Neutrophil (primary cell): ENCODE data around the gene ZNF335.

ENCODE experiments used
- H3K27ac ChIP-seq: fragments of 200-600 bp; sonication (generic); 2 replicates; pipeline ENCODE4 v1.5.1; 2016; ENCODE audit warnings: mild to moderate bottlenecking, moderate library complexity
- H3K27me3 ChIP-seq: fragments of 200-600 bp; sonication (generic); 2 replicates; pipeline ENCODE4 v1.6.0; 2016; ENCODE audit warnings: mild to moderate bottlenecking
- H3K36me3 ChIP-seq: fragments of 200-600 bp; sonication (generic); 2 replicates; pipeline ENCODE4 v1.5.1; 2017
- H3K4me1 ChIP-seq, 2 experiments: fragments of 200-600 bp in 1 of 2; sonication (generic) in 1 of 2; 1 replicate in 1 of 2; 2 replicates in 1 of 2; pipeline versions ENCODE4 v1.5.1 to v1.6.1; 2013 to 2016; ENCODE audit warnings: low read depth in 1 of 2, low read length in 1 of 2, mild to moderate bottlenecking in 1 of 2, moderate library complexity in 1 of 2; ENCODE audit not compliant: control insufficient read depth in 1 of 2, insufficient read depth in 1 of 2
- H3K4me3 ChIP-seq, 2 experiments: fragments of 200-600 bp in 1 of 2; sonication (generic) in 1 of 2; 1 replicate in 1 of 2; 2 replicates in 1 of 2; pipeline ENCODE4 v1.5.1; 2013 to 2016; ENCODE audit warnings: low read depth in 1 of 2, low read length in 1 of 2, mild to moderate bottlenecking in 1 of 2, moderate library complexity in 1 of 2
- H3K9me3 ChIP-seq: fragments of 200-600 bp; sonication (generic); 2 replicates; pipeline ENCODE4 v1.5.1; 2016
- TF ChIP-seq, protein P1 (sequence below): fragments of 200-600 bp; sonication (generic); IDR thresholded peaks from 2 replicates; pipeline ENCODE4 v1.5.1; 2016; ENCODE audit warnings: antibody characterized with exemption

Gene ZNF335

GRCh38 chr20:45963059-45964005, 8.7 kb downstream of the ZNF335 start:
- H3K4me3 ChIP-seq = no peak overlapping the region
- no peak overlapping the region for H3K27ac ChIP-seq
- H3K4me1 ChIP-seq = no peaks in the 10 kb centered on the region
- H3K36me3 ChIP-seq = peaks cover 98% of the 10 kb centered on the region
- H3K27me3 ChIP-seq = no peaks in the 10 kb centered on the region
- TF ChIP-seq, protein P1, sequence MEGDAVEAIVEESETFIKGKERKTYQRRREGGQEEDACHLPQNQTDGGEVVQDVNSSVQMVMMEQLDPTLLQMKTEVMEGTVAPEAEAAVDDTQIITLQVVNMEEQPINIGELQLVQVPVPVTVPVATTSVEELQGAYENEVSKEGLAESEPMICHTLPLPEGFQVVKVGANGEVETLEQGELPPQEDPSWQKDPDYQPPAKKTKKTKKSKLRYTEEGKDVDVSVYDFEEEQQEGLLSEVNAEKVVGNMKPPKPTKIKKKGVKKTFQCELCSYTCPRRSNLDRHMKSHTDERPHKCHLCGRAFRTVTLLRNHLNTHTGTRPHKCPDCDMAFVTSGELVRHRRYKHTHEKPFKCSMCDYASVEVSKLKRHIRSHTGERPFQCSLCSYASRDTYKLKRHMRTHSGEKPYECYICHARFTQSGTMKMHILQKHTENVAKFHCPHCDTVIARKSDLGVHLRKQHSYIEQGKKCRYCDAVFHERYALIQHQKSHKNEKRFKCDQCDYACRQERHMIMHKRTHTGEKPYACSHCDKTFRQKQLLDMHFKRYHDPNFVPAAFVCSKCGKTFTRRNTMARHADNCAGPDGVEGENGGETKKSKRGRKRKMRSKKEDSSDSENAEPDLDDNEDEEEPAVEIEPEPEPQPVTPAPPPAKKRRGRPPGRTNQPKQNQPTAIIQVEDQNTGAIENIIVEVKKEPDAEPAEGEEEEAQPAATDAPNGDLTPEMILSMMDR = no peak
- H3K9me3 ChIP-seq = no peaks in the 10 kb centered on the region

- H3K27me3 ChIP-seq = no peaks in the 10 kb centered on the region
- no peaks in the 10 kb centered on the region for H3K4me1 ChIP-seq
- TF ChIP-seq, protein P1 = no peak
- no peaks in the 10 kb centered on the region for H3K9me3 ChIP-seq
- peaks cover 98% of the 10 kb centered on the region for H3K36me3 ChIP-seq
- H3K4me3 ChIP-seq = no peak overlapping the region
- no peak overlapping the region for H3K27ac ChIP-seq
Observed at GRCh38 chr20:45962031-45962755, 9.8 kb downstream of the ZNF335 start.

GRCh38 chr20:45959956-45960630, 11.9 kb downstream of the ZNF335 start:
- H3K36me3 ChIP-seq = peaks cover 88% of the 10 kb centered on the region
- no peaks in the 10 kb centered on the region for H3K4me1 ChIP-seq
- TF ChIP-seq, protein P1 = no peak
- no peak overlapping the region for H3K4me3 ChIP-seq
- no peaks in the 10 kb centered on the region for H3K9me3 ChIP-seq
- H3K27me3 ChIP-seq = no peaks in the 10 kb centered on the region
- H3K27ac ChIP-seq = no peak overlapping the region

- TF ChIP-seq, protein P1 = no peak
- H3K27ac ChIP-seq = no peak overlapping the region
- no peak overlapping the region for H3K4me3 ChIP-seq
- H3K36me3 ChIP-seq = peaks cover 85% of the 10 kb centered on the region
- no peaks in the 10 kb centered on the region for H3K9me3 ChIP-seq
- no peaks in the 10 kb centered on the region for H3K4me1 ChIP-seq
- H3K27me3 ChIP-seq = no peaks in the 10 kb centered on the region
Observed at GRCh38 chr20:45959126-45959525, 12.9 kb downstream of the ZNF335 start.

DNA sequence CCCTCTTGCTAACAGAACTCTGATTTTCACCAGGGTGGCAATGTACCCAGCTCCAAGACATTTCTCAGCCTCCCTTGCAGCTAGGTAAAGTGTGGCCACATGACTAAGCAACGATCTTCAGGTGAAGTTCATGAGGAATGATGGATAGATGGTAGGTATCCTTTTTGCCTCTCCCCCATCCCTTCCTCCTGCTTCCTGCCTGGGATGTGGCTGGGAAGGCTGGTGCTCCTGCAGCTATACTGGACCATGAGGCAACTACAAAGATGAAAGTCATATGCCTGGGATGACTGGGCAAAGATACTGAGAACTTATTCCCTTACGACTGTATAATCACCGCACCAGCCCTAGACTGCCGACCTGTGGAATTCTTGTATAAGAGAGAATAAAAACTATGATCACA, 13.4 kb downstream of the ZNF335 start:
- H3K27ac ChIP-seq = no peak overlapping the region
- TF ChIP-seq, protein P1 = no peak
- no peak overlapping the region for H3K4me3 ChIP-seq
- H3K9me3 ChIP-seq = no peaks in the 10 kb centered on the region
- H3K4me1 ChIP-seq = no peaks in the 10 kb centered on the region
- H3K36me3 ChIP-seq = peaks cover 85% of the 10 kb centered on the region
- H3K27me3 ChIP-seq = no peaks in the 10 kb centered on the region
